Vagina (tissue), 2 donors: ENCODE measurements around the gene PRSS56.

ENCODE experiments used
- CTCF ChIP-seq, 3 experiments: fragments of 450-650 bp in 2 of 3; fragments of 200-600 bp in 1 of 3; sonication (generic) in 1 of 3; IDR thresholded peaks; one replicate each; pipeline ENCODE4 v1.5.1; 2017 to 2019; ENCODE audit warnings: antibody characterized with exemption in 3 of 3, mild to moderate bottlenecking in 2 of 3, moderate library complexity in 2 of 3
- POLR2A ChIP-seq, 2 donors: fragments of 450-650 bp; IDR thresholded peaks; one replicate each; pipeline ENCODE4 v1.6.1; 2017; ENCODE audit warnings: antibody characterized with exemption in 2 of 2, mild to moderate bottlenecking in 2 of 2, moderate library complexity in 2 of 2
- POLR2AphosphoS5 ChIP-seq, 2 donors: sonication (generic); formaldehyde crosslinking; IDR thresholded peaks; one replicate each; pipeline ENCODE4 v1.9.0; 2017; ENCODE audit warnings: antibody characterized with exemption in 2 of 2, mild to moderate bottlenecking in 2 of 2, low read depth in 1 of 2; ENCODE audit not compliant: insufficient read depth in 1 of 2

- no peak for TF ChIP-seq CTCF (IDR thresholded peaks at IDR 0.05)
- no peak for TF ChIP-seq POLR2AphosphoS5 (IDR thresholded peaks at IDR 0.05; ENCODE audit: insufficient read depth in 1 of 2, low read depth in 1 of 2)
- TF ChIP-seq POLR2A (IDR thresholded peaks at IDR 0.05) = no peak
Measured at GRCh38 chr2:232532419-232532818, 12.2 kb downstream of the PRSS56 start.
